Prostate gland (tissue), 2 donors: ENCODE measurements around the gene NBPF4.
"Not testable (repeated sequence)": the region's sequence is repeated elsewhere in the genome, so short reads cannot be mapped to it uniquely, and the experiment has no call there.

Experiments used
- POLR2A ChIP-seq: fragments of 450-650 bp; IDR thresholded peaks from one replicate; pipeline ENCODE4 v1.6.1; 2016; ENCODE audit warnings: antibody characterized with exemption, mild to moderate bottlenecking
- POLR2AphosphoS5 ChIP-seq: sonication (generic); formaldehyde crosslinking; IDR thresholded peaks from one replicate; pipeline ENCODE4 v1.6.1; 2017; ENCODE audit warnings: antibody characterized with exemption
- TF ChIP-seq, protein P1 (sequence below), 4 experiments: fragments of 200-600 bp in 2 of 4; fragments of 450-650 bp in 2 of 4; sonication (generic) in 2 of 4; IDR thresholded peaks; 1 replicate in 3 of 4; 2 replicates in 1 of 4; pipeline ENCODE4 v1.5.1; 2016 to 2019; ENCODE audit warnings: antibody characterized with exemption in 4 of 4, mild to moderate bottlenecking in 2 of 4, moderate library complexity in 2 of 4

DNA sequence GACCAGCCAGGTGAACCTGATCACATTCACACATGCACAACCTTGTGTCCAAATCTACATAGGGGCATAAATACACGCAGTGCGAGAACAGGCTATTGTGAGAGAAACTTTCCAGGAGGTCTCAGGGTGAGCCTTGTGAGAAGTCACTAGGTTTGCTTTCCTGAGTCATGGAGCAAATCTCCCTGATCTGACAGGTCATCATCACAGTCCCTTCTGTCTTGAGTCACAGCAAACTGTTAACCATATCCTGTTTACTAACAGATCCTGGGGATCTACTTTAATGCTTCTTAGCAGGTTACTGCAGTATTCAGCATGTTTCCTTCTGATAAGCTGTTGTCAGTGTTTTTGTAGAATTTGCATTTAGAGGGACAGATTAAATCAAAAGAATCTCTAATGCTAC, 8.6 kb downstream of the NBPF4 start:
- not testable (repeated sequence) for TF ChIP-seq POLR2AphosphoS5, POLR2A
- TF ChIP-seq, protein P1, sequence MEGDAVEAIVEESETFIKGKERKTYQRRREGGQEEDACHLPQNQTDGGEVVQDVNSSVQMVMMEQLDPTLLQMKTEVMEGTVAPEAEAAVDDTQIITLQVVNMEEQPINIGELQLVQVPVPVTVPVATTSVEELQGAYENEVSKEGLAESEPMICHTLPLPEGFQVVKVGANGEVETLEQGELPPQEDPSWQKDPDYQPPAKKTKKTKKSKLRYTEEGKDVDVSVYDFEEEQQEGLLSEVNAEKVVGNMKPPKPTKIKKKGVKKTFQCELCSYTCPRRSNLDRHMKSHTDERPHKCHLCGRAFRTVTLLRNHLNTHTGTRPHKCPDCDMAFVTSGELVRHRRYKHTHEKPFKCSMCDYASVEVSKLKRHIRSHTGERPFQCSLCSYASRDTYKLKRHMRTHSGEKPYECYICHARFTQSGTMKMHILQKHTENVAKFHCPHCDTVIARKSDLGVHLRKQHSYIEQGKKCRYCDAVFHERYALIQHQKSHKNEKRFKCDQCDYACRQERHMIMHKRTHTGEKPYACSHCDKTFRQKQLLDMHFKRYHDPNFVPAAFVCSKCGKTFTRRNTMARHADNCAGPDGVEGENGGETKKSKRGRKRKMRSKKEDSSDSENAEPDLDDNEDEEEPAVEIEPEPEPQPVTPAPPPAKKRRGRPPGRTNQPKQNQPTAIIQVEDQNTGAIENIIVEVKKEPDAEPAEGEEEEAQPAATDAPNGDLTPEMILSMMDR (IDR thresholded peaks at IDR 0.05): not testable (repeated sequence)
